Ovary (tissue), 9 donors: ENCODE measurements around the gene CFAP20. TPM values are rescaled to one million over a fixed set of nuclear protein-coding genes. Genes with fewer than 3 reads are reported as not detected.
"Not testable (repeated sequence)": the region's sequence is repeated elsewhere in the genome, so short reads cannot be mapped to it uniquely, and the experiment has no call there.

Source experiments
- DNase-seq, 5 donors: peaks; one replicate each; pipeline ENCODE4 v3.0.0-alpha.2; 2019 to 2020
- H3K27ac ChIP-seq, 2 donors: fragments of 200-600 bp; one replicate each; pipeline versions ENCODE4 v1.5.1 to v1.8.0; 2019 to 2022
- H3K27me3 ChIP-seq: fragments of 200-600 bp; one replicate; pipeline ENCODE4 v1.8.0; 2022
- H3K36me3 ChIP-seq: fragments of 200-600 bp; sonication (generic); one replicate; pipeline ENCODE4 v1.5.1; 2019
- H3K4me1 ChIP-seq: one replicate; pipeline ENCODE4 v1.8.1; 2013; ENCODE audit warnings: mild to moderate bottlenecking, moderate library complexity; ENCODE audit not compliant: insufficient read depth
- H3K4me3 ChIP-seq: fragments of 200-600 bp; sonication (generic); one replicate; pipeline ENCODE4 v1.5.1; 2017
- H3K9me3 ChIP-seq, 2 donors: fragments of 200-600 bp in 1 of 2; sonication (generic) in 1 of 2; one replicate each; pipeline versions ENCODE4 v1.5.1 to v1.8.1; 2013 to 2019; ENCODE audit warnings: mild to moderate bottlenecking in 1 of 2, moderate library complexity in 1 of 2
- CTCF ChIP-seq, 3 donors: fragments of 450-650 bp in 2 of 3; fragments of 200-600 bp in 1 of 3; IDR thresholded peaks; one replicate each; pipeline versions ENCODE4 v1.5.1 to v1.8.0; 2016 to 2022; ENCODE audit warnings: antibody characterized with exemption in 3 of 3, mild to moderate bottlenecking in 1 of 3
- EP300 ChIP-seq: sonication (generic); formaldehyde crosslinking; IDR thresholded peaks from one replicate; pipeline ENCODE4 v1.6.1; 2017; ENCODE audit warnings: antibody characterized with exemption
- POLR2A ChIP-seq: fragments of 450-650 bp; IDR thresholded peaks from one replicate; pipeline ENCODE4 v1.6.1; 2017; ENCODE audit warnings: antibody characterized with exemption, mild to moderate bottlenecking, moderate library complexity
- WGBS, 3 donors: extraction: QIAGEN DNeasy Blood & Tissue Kit in 1 of 3; methylation state at CpG; one replicate each; pipeline versions ENCODE4 v1.1.5 to v1.1.7; 2013 to 2017; 5-methylcytosine and 5-hydroxymethylcytosine counted together
- intact Hi-C, 4 donors: fragments of 100-400 bp; cut with DNase I; formaldehyde crosslinking; loops; one replicate each; pipeline versions ENCODE4 v1.11.0 to v1.15.1; 2022 to 2023
- polyA plus RNA-seq, 2 donors: library from polyadenylated mRNA; stranded (reverse); fragments of 200-250 nt in 1 of 2; fragments of 350-450 nt in 1 of 2; fragmentation: Illumina TruSeq in 1 of 2; extraction: RNeasy Lipid Tissue Mini Kit (QIAGEN cat#74804) in 1 of 2; gene quantifications; one replicate each; pipeline ENCODE4 v1.2.3, GENCODE V29; 2013 to 2014
- total RNA-seq, 7 donors: library from RNA; depleted of rRNA in 2 of 7; stranded (reverse); fragments of >200 nt in 2 of 7; fragmentation: NEBNext Ultra II Directional in 3 of 7; extraction: Animal tissue kit (Norgen Biotek cat#: 25700) in 3 of 7; gene quantifications; one replicate each; pipeline versions ENCODE4 v1.1.0 to v1.2.4, GENCODE V29; 2016 to 2023
- donor health status: DM: no; HTN: no; CAD: no; lungs with moderate emphysema.
- donor health status: DM: no; HTN: no; CAD: no.
- donor health status: Bipolar disorder and iron deficiency.
- donor health status: DM: yes; HTN: yes; CAD: no.
- donor health status: DM: no; HTN: no; CAD: no.
- donor health status: DM: yes; HTN: yes; CAD: no.

CFAP20 gene
- total and polyA plus RNA-seq, 9 donors: 20.5 to 44.7 (median 31.7) TPM

- intact Hi-C loops: no loop called here
- DNase-seq: no peak
Observed at GRCh38 chr16:58082381-58082780, 46.8 kb downstream of the CFAP20 start.

GRCh38 chr16:58080657-58081056 is 48.5 kb downstream of the CFAP20 start:
- H3K27ac ChIP-seq, H3K4me3 ChIP-seq, H3K4me1 ChIP-seq, DNase-seq, H3K9me3 ChIP-seq, intact Hi-C loops, H3K36me3 ChIP-seq, H3K27me3 ChIP-seq: not testable (repeated sequence)
- WGBS, 3 donors: 85 to 90% (median 88%) methylated on average over 5 of the region's 5 CpGs

More at GRCh38 chr16:58082381-58082780, 46.8 kb downstream of the CFAP20 start:
- Histone ChIP-seq H3K27ac (no peak overlapping the region), H3K9me3 (no peaks in the 10 kb centered on the region), H3K4me3 (no peak overlapping the region), H3K36me3 (no peaks in the 10 kb centered on the region), H3K4me1 (no peaks in the 10 kb centered on the region), H3K27me3 (no peaks in the 10 kb centered on the region)
- TF ChIP-seq CTCF (IDR thresholded peaks at IDR 0.05): no peak
- no peak for TF ChIP-seq POLR2A
- TF ChIP-seq EP300: no peak

- intact Hi-C loops: no loop called here
- H3K9me3 ChIP-seq: no peaks in the 10 kb centered on the region
- H3K4me3 ChIP-seq: no peak overlapping the region
- no peak for DNase-seq
- no peaks in the 10 kb centered on the region for H3K27me3 ChIP-seq
- H3K4me1 ChIP-seq: no peaks in the 10 kb centered on the region
- H3K36me3 ChIP-seq: no peaks in the 10 kb centered on the region
- TF ChIP-seq POLR2A (no peak), EP300 (no peak), CTCF (IDR thresholded peaks at IDR 0.05) (no peak)
- H3K27ac ChIP-seq: no peak overlapping the region
- WGBS, 3 donors: 68 to 85% (median 82%) methylated on average over 8 of the region's 8 CpGs
Observed at GRCh38 chr16:58077796-58078195, 51.4 kb downstream of the CFAP20 start.

GRCh38 chr16:58076514-58076913 is 52.7 kb downstream of the CFAP20 start:
- Histone ChIP-seq H3K27ac (no peak overlapping the region), H3K4me3 (no peak overlapping the region), H3K9me3 (no peaks in the 10 kb centered on the region), H3K36me3 (no peaks in the 10 kb centered on the region), H3K27me3 (no peaks in the 10 kb centered on the region), H3K4me1 (no peaks in the 10 kb centered on the region)
- intact Hi-C loops: no loop called here
- 83 to 96% (median 91%) methylated on average over 1 of the region's 1 CpG for WGBS, 3 donors
- TF ChIP-seq POLR2A (no peak), CTCF (IDR thresholded peaks at IDR 0.05) (no peak), EP300 (no peak)
- DNase-seq: no peak

- intact Hi-C loops: no loop called here
- TF ChIP-seq CTCF (IDR thresholded peaks at IDR 0.05): no peak
- no peak for TF ChIP-seq EP300
- TF ChIP-seq POLR2A: no peak
- Histone ChIP-seq H3K4me1 (no peaks in the 10 kb centered on the region), H3K27me3 (no peaks in the 10 kb centered on the region), H3K4me3 (no peak overlapping the region), H3K9me3 (no peaks in the 10 kb centered on the region), H3K36me3 (no peaks in the 10 kb centered on the region), H3K27ac (no peak overlapping the region)
- WGBS, 3 donors: 74 to 93% (median 83%) methylated on average over 4 of the region's 4 CpGs
- no peak for DNase-seq
Observed at GRCh38 chr16:58074657-58075056, 54.5 kb downstream of the CFAP20 start.

GRCh38 chr16:58073086-58073485 is 56.1 kb downstream of the CFAP20 start:
- DNase-seq, H3K36me3 ChIP-seq, H3K9me3 ChIP-seq, H3K4me1 ChIP-seq, H3K27me3 ChIP-seq, H3K27ac ChIP-seq, intact Hi-C loops, H3K4me3 ChIP-seq: not testable (repeated sequence)
- WGBS, 3 donors: 94 to 96% (median 95%) methylated on average over 2 of the region's 2 CpGs

GRCh38 chr16:58072134-58072533 is 57.0 kb downstream of the CFAP20 start:
- H3K4me1 ChIP-seq, H3K36me3 ChIP-seq, H3K9me3 ChIP-seq, H3K27ac ChIP-seq, H3K27me3 ChIP-seq, intact Hi-C loops, DNase-seq, H3K4me3 ChIP-seq: not testable (repeated sequence)
- WGBS, 3 donors: 78 to 86% (median 83%) methylated on average over 5 of the region's 5 CpGs
